WTC11 (cell line): Measurements from ENCODE around the gene CFAP119. TPM values are rescaled to one million over a fixed set of nuclear protein-coding genes. Genes with fewer than 3 reads are reported as not detected.
A peak's percentile ranks its signal among the peaks of the same experiment; 100 is the strongest.

Experiments
- ATAC-seq: fragments of 200-7000 bp; cut with Tn5 transposase; 2 replicates; pipeline ENCODE4 v1.10.0; 2021; ENCODE audit warnings: mild to moderate bottlenecking, moderate library complexity
- CTCF ChIA-PET: fragments of 300-600 bp; sonication (Branson Sonifier 250); formaldehyde crosslinking; loops from one replicate; lab custom pipeline; 2021; ENCODE audit warnings: antibody characterized with exemption; lab: Charles Lee
- POLR2A ChIA-PET: fragments of 350-600 bp; sonication (Branson Sonifier 250); formaldehyde crosslinking; loops from one replicate; lab custom pipeline; 2021; ENCODE audit warnings: antibody characterized with exemption; lab: Charles Lee
- DNase-seq: peaks from one replicate; pipeline ENCODE4 v3.0.0; 2021; ENCODE audit warnings: low spot score
- H3K27ac Mint-ChIP-seq: 2 replicates; pipeline ENCODE4 v1.8.0; 2021; ENCODE audit warnings: mixed read lengths
- H3K27me3 Mint-ChIP-seq: 2 replicates; pipeline ENCODE4 v1.8.0; 2021; ENCODE audit warnings: low read depth, mild to moderate bottlenecking, moderate library complexity, mixed read lengths
- H3K36me3 Mint-ChIP-seq: 2 replicates; pipeline ENCODE4 v1.8.0; 2021; ENCODE audit warnings: mixed read lengths
- H3K4me1 Mint-ChIP-seq: 2 replicates; pipeline ENCODE4 v1.8.0; 2022; ENCODE audit warnings: mixed read lengths
- H3K4me3 Mint-ChIP-seq: 2 replicates; pipeline ENCODE4 v1.8.0; 2021; ENCODE audit warnings: mild to moderate bottlenecking, moderate library complexity, mixed read lengths
- H3K9me3 Mint-ChIP-seq: 2 replicates; pipeline ENCODE4 v1.8.0; 2021; ENCODE audit warnings: mixed read lengths
- GRHL2 ChIP-seq: fragments of 250-450 bp; sonication (Bioruptor Pico); IDR thresholded peaks from 2 replicates; pipeline ENCODE4 v1.8.0; 2022; ENCODE audit warnings: mild to moderate bottlenecking, moderate library complexity; ENCODE audit not compliant: insufficient replicate concordance, severe bottlenecking
- MXD4 ChIP-seq: fragments of 250-450 bp; sonication (Bioruptor Pico); IDR thresholded peaks from 2 replicates; pipeline ENCODE4 v1.8.0; 2021; ENCODE audit warnings: mild to moderate bottlenecking, moderate library complexity, borderline replicate concordance
- NR3C1 ChIP-seq: sonication (generic); formaldehyde crosslinking; conservative IDR thresholded peaks from 2 replicates; pipeline ENCODE4 v1.8.1; 2023; ENCODE audit warnings: low read depth, mild to moderate bottlenecking, missing genetic modification reagents
- RORB ChIP-seq: fragments of 250-450 bp; sonication (Bioruptor Pico); IDR thresholded peaks from 2 replicates; pipeline ENCODE4 v1.9.0; 2021; ENCODE audit warnings: mild to moderate bottlenecking
- ZNF317 ChIP-seq: sonication (generic); formaldehyde crosslinking; IDR thresholded peaks from 2 replicates; pipeline ENCODE4 v1.8.1; 2023; ENCODE audit warnings: low read depth, mild to moderate bottlenecking, moderate library complexity, missing genetic modification reagents, borderline replicate concordance
- total RNA-seq: library from RNA; stranded (reverse); gene quantifications from 3 replicates; pipeline ENCODE4 v1.2.3, GENCODE V29; 2021
- TF ChIP-seq, protein P1 (sequence below): sonication (generic); formaldehyde crosslinking; IDR thresholded peaks from 2 replicates; pipeline ENCODE4 v1.8.0; 2022; ENCODE audit warnings: mild to moderate bottlenecking, missing genetic modification reagents
- TF ChIP-seq, protein P2 (sequence below): sonication (generic); formaldehyde crosslinking; IDR thresholded peaks from 2 replicates; pipeline ENCODE4 v1.8.1; 2023; ENCODE audit warnings: mild to moderate bottlenecking, missing genetic modification reagents, borderline replicate concordance
- TF ChIP-seq, protein P3 (sequence below): sonication (generic); formaldehyde crosslinking; IDR thresholded peaks from 2 replicates; pipeline ENCODE4 v1.8.1; 2023; ENCODE audit warnings: mild to moderate bottlenecking, missing genetic modification reagents
- TF ChIP-seq, protein P4 (sequence below): sonication (generic); formaldehyde crosslinking; IDR thresholded peaks from 2 replicates; pipeline ENCODE4 v1.8.1; 2022; ENCODE audit warnings: mild to moderate bottlenecking, moderate library complexity, missing genetic modification reagents
- TF ChIP-seq, protein P5 (sequence below): sonication (generic); formaldehyde crosslinking; IDR thresholded peaks from 2 replicates; pipeline ENCODE4 v1.8.0; 2023; ENCODE audit warnings: mild to moderate bottlenecking, missing genetic modification reagents

CFAP119 gene
- total RNA-seq, 1 experiment from 2014 or later, result 6.6 TPM

DNA sequence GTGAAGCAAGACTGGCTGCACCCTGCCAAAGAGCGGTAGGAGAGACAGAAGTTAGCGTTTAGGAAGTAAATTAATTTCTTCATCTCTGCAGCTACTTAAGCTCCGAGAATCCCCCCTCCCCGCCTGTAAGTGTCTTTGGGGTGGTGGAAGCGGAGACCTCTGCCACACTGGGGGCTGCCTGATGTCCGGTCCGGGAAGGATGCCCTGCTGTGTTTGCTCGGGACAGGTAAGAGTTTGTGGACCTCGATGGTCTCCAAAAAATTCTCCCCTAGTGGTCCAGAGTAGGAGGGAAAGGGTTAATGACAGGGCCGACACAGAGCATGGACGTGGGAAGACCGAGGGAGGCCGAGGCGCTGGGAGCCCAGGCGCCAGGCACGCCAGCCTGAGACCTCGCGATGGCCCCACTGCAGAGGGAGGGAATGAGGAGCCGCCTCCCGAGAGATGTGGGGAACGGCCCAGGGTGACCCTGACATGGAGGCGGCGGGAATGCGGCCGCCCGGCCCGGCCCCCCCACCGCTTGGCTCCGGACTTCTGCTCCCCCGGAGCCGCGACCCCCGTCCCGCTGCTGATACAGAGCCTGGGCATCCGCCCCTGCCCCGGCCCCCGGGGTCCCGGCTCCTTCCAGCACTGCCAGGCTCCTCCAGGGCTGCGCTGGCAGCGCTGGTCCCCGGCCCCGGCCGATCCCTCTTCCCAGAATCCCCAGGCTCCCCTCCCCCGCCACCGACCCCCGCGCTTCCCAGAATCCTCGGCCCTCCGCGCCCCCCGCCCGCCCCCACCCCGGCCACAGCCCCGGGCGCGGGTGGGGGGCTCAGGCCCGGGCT, 24.5 kb upstream of the CFAP119 start:
- ChIA-PET CTCF (interaction anchor here (0.9 to 2.0 kb wide), 7 partner anchors 16 to 156 kb away, joined by 3 to 12 read pairs (median 4); partner anchors contain the start of gene FBXL19), POLR2A (interaction anchor here (0.6 to 2.0 kb wide), 4 partner anchors 7 to 860 kb away, joined by 3 to 15 read pairs (median 6); partner anchors contain the start of gene KCTD13)
- peak; percentile 60 for ATAC-seq
- H3K9me3 Mint-ChIP-seq, result no peaks in the 10 kb centered on the region
- TF ChIP-seq, protein P1, sequence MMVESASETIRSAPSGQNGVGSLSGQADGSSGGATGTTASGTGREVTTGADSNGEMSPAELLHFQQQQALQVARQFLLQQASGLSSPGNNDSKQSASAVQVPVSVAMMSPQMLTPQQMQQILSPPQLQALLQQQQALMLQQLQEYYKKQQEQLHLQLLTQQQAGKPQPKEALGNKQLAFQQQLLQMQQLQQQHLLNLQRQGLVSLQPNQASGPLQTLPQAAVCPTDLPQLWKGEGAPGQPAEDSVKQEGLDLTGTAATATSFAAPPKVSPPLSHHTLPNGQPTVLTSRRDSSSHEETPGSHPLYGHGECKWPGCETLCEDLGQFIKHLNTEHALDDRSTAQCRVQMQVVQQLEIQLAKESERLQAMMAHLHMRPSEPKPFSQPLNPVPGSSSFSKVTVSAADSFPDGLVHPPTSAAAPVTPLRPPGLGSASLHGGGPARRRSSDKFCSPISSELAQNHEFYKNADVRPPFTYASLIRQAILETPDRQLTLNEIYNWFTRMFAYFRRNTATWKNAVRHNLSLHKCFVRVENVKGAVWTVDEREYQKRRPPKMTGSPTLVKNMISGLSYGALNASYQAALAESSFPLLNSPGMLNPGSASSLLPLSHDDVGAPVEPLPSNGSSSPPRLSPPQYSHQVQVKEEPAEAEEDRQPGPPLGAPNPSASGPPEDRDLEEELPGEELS (CRISPR knock-in tag), result 0 out of 2 replicates have a peak, but pooled peaks have one; percentile 17
- TF ChIP-seq, protein P2, sequence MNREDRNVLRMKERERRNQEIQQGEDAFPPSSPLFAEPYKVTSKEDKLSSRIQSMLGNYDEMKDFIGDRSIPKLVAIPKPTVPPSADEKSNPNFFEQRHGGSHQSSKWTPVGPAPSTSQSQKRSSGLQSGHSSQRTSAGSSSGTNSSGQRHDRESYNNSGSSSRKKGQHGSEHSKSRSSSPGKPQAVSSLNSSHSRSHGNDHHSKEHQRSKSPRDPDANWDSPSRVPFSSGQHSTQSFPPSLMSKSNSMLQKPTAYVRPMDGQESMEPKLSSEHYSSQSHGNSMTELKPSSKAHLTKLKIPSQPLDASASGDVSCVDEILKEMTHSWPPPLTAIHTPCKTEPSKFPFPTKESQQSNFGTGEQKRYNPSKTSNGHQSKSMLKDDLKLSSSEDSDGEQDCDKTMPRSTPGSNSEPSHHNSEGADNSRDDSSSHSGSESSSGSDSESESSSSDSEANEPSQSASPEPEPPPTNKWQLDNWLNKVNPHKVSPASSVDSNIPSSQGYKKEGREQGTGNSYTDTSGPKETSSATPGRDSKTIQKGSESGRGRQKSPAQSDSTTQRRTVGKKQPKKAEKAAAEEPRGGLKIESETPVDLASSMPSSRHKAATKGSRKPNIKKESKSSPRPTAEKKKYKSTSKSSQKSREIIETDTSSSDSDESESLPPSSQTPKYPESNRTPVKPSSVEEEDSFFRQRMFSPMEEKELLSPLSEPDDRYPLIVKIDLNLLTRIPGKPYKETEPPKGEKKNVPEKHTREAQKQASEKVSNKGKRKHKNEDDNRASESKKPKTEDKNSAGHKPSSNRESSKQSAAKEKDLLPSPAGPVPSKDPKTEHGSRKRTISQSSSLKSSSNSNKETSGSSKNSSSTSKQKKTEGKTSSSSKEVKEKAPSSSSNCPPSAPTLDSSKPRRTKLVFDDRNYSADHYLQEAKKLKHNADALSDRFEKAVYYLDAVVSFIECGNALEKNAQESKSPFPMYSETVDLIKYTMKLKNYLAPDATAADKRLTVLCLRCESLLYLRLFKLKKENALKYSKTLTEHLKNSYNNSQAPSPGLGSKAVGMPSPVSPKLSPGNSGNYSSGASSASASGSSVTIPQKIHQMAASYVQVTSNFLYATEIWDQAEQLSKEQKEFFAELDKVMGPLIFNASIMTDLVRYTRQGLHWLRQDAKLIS (CRISPR knock-in tag), result no peak
- TF ChIP-seq ZNF317 (CRISPR knock-in tag), result 0 out of 2 replicates have a peak, but pooled peaks have one; percentile 12
- TF ChIP-seq, all 79 proteins: peak for 2
- Mint-ChIP-seq H3K27ac (no peak overlapping the region), H3K36me3 (peaks cover 14% of the 10 kb centered on the region), H3K27me3 (peaks cover 4% of the 10 kb centered on the region; the same call in 1 of the 2 replicates), H3K4me1 (peaks cover 13% of the 10 kb centered on the region), H3K4me3 (peak overlapping the region; percentile 84)
- peak; percentile 38 for DNase-seq

DNA sequence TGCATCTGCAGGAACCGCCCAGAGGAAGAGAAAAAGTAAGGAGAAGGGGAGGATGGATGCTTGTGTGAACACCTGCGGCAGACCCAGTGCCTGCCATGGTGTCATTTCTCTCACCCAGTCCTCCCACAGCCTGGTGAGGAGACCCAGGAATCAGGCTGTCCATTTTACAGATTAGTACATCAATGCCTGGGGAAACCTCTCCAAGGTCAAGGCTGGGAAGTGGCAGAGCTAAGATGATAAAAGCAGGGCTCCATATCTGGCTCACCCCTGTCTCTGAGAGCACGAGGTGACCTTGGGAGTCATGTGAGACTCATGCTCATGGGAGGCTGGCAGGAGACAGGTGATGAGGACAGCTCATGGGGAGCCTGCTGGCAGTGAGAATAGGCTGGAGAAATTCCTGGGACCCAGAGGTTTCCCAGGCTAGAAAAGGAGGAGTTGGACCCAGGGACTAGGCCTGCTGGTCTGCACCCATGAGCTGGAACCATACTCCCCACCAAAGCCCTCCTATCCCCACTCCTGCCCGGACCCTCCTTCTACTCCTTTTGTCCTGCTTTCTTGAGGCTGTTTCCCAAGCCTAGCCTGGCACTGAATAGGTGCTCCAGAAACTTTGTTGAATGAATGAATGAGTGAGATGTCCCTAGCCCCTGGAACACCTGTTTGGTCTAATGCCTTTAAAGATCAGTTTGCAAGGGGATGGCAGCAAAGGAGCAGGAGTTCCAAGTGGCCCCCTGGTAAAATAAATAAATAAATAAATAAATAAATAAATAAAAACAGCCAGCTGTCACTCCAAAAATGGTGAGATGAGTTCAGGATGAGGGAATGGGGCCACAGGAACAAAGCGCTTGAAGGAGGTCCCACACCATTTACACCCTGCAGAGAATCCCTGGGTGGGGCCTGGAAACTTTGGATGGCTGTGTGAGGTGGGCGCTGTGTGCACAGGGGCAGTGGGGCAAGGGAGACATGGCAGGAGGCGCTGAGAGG, 23.6 kb upstream of the CFAP119 start:
- H3K36me3 Mint-ChIP-seq, result peaks cover 14% of the 10 kb centered on the region
- H3K4me1 Mint-ChIP-seq, result peaks cover 13% of the 10 kb centered on the region
- no peak for DNase-seq
- H3K9me3 Mint-ChIP-seq, result no peaks in the 10 kb centered on the region
- TF ChIP-seq, protein P3, sequence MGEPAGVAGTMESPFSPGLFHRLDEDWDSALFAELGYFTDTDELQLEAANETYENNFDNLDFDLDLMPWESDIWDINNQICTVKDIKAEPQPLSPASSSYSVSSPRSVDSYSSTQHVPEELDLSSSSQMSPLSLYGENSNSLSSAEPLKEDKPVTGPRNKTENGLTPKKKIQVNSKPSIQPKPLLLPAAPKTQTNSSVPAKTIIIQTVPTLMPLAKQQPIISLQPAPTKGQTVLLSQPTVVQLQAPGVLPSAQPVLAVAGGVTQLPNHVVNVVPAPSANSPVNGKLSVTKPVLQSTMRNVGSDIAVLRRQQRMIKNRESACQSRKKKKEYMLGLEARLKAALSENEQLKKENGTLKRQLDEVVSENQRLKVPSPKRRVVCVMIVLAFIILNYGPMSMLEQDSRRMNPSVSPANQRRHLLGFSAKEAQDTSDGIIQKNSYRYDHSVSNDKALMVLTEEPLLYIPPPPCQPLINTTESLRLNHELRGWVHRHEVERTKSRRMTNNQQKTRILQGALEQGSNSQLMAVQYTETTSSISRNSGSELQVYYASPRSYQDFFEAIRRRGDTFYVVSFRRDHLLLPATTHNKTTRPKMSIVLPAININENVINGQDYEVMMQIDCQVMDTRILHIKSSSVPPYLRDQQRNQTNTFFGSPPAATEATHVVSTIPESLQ, result no peak
- TF ChIP-seq GRHL2 (CRISPR knock-in tag) (no peak), NR3C1 (CRISPR knock-in tag) (no peak), MXD4 (no peak), RORB (CRISPR knock-in tag) (no peak)
- TF ChIP-seq, protein P4, sequence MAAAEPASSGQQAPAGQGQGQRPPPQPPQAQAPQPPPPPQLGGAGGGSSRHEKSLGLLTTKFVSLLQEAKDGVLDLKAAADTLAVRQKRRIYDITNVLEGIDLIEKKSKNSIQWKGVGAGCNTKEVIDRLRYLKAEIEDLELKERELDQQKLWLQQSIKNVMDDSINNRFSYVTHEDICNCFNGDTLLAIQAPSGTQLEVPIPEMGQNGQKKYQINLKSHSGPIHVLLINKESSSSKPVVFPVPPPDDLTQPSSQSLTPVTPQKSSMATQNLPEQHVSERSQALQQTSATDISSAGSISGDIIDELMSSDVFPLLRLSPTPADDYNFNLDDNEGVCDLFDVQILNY (CRISPR knock-in tag), result no peak
- TF ChIP-seq, protein P5, sequence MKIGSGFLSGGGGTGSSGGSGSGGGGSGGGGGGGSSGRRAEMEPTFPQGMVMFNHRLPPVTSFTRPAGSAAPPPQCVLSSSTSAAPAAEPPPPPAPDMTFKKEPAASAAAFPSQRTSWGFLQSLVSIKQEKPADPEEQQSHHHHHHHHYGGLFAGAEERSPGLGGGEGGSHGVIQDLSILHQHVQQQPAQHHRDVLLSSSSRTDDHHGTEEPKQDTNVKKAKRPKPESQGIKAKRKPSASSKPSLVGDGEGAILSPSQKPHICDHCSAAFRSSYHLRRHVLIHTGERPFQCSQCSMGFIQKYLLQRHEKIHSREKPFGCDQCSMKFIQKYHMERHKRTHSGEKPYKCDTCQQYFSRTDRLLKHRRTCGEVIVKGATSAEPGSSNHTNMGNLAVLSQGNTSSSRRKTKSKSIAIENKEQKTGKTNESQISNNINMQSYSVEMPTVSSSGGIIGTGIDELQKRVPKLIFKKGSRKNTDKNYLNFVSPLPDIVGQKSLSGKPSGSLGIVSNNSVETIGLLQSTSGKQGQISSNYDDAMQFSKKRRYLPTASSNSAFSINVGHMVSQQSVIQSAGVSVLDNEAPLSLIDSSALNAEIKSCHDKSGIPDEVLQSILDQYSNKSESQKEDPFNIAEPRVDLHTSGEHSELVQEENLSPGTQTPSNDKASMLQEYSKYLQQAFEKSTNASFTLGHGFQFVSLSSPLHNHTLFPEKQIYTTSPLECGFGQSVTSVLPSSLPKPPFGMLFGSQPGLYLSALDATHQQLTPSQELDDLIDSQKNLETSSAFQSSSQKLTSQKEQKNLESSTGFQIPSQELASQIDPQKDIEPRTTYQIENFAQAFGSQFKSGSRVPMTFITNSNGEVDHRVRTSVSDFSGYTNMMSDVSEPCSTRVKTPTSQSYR, result no peak
- TF ChIP-seq, all 79 proteins: peak for 0
- ATAC-seq, result no peak
- Mint-ChIP-seq H3K27me3 (no peaks in the 10 kb centered on the region; the same call in 1 of the 2 replicates), H3K27ac (no peak overlapping the region), H3K4me3 (peak overlapping the region; percentile 84)
- ChIA-PET POLR2A (no interaction called here), CTCF (interaction anchor here (1.0 to 1.4 kb wide), 2 partner anchors 20 kb away, joined by 4 to 7 read pairs; no protein-coding TSS in a partner anchor)
